ENCODE results near the gene ENPP3. TPM values are rescaled to one million over a fixed set of nuclear protein-coding genes. Genes with fewer than 3 reads are reported as not detected.

ENPP3 gene
- total RNA-seq, 1 experiment from 2014 or later, result not detected

DNA sequence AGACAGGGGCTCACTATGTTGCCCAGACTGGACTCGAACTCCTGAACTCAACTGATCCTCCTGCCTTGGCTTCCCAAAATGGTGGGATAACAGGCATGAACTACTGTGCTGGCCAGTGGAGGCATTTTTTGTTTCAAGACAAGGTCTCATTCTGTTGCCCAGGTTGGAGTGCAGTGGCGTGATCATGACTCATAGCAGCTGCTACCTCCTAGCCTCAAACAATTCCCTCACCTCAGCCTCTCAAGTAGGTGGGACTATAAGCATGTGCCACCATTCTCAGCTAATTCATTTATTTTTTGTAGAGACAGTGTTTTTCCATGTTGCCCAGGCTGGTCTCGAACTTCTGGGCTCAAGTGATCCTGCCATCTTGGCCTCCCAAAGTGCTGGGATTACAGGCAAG, 17.2 kb downstream of the ENPP3 start:
- no peaks in the 10 kb centered on the region for H3K36me3 ChIP-seq (replicated peaks; ENCODE audit: control insufficient read depth, insufficient read depth, low read length)

GRCh38 chr6:131655387-131655786, 18.3 kb downstream of the ENPP3 start:
- Histone ChIP-seq H3K27me3 (ENCODE audit: control insufficient read depth, insufficient read depth, low read length) (no peaks in the 10 kb centered on the region), H3K36me3 (replicated peaks; ENCODE audit: control insufficient read depth, insufficient read depth, low read length) (no peaks in the 10 kb centered on the region), H3K4me3 (ENCODE audit: insufficient read depth, low read depth, low read length) (no peak overlapping the region)
- DNase-seq, result no peak

More for the DNA sequence above, 17.2 kb downstream of the ENPP3 start:
- Histone ChIP-seq H3K27me3 (ENCODE audit: control insufficient read depth, insufficient read depth, low read length) (no peaks in the 10 kb centered on the region), H3K4me3 (ENCODE audit: insufficient read depth, low read depth, low read length) (no peak overlapping the region)
- no peak for DNase-seq

GRCh38 chr6:131655951-131656350, 18.8 kb downstream of the ENPP3 start:
- H3K4me3 ChIP-seq (ENCODE audit: insufficient read depth, low read depth, low read length), result no peak overlapping the region
- H3K27me3 ChIP-seq (ENCODE audit: control insufficient read depth, insufficient read depth, low read length), result no peaks in the 10 kb centered on the region
- no peak for DNase-seq
- no peaks in the 10 kb centered on the region for H3K36me3 ChIP-seq (replicated peaks; ENCODE audit: control insufficient read depth, insufficient read depth, low read length)

DNA sequence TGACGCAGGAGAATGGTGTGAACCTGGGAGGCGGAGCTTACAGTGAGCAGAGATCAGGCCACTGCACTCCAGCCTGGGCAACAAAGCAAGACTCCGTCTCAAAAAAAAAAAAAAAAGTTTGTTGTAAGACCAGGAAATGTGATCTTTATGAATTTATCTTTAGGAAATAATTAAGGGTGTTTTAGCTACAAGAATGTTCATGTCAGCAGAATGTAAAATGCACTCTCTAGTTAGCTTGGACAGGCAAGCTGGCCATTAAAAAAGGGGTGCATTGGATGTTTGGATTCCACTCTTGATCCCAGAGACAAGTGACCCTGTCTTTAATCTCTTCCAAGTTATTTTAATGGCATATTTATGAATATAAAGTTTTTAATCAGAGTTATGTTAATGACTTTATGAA, 19.6 kb downstream of the ENPP3 start:
- DNase-seq, result no peak
- Histone ChIP-seq H3K4me3 (ENCODE audit: insufficient read depth, low read depth, low read length) (no peak overlapping the region), H3K27me3 (ENCODE audit: control insufficient read depth, insufficient read depth, low read length) (no peaks in the 10 kb centered on the region), H3K36me3 (replicated peaks; ENCODE audit: control insufficient read depth, insufficient read depth, low read length) (no peaks in the 10 kb centered on the region)

- H3K36me3 ChIP-seq (replicated peaks; ENCODE audit: control insufficient read depth, insufficient read depth, low read length), result no peaks in the 10 kb centered on the region
- DNase-seq, result no peak
- no peak overlapping the region for H3K4me3 ChIP-seq (ENCODE audit: insufficient read depth, low read depth, low read length)
- no peaks in the 10 kb centered on the region for H3K27me3 ChIP-seq (ENCODE audit: control insufficient read depth, insufficient read depth, low read length)
Measured at GRCh38 chr6:131657222-131657621, 20.1 kb downstream of the ENPP3 start.

- H3K27me3 ChIP-seq (ENCODE audit: control insufficient read depth, insufficient read depth, low read length), result no peaks in the 10 kb centered on the region
- DNase-seq, result no peak
Measured at GRCh38 chr6:131657630-131658111, 20.6 kb downstream of the ENPP3 start.

DNA sequence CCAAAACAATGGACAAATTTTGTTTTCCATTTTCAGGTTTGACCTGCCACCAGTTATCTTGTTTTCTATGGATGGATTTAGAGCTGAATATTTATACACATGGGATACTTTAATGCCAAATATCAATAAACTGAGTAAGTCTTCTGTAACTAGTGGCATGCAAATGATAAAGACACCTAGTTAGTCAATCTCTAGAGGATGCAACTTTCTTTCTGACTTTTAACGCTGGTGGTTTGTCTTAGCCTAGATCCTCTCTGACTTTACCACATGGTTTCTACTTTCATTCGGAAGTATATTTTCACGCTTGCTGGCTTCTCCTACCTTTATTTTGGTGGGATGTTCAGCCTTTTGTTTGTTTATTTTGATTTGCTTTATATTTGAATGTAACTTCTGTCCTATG, 21.2 kb downstream of the ENPP3 start:
- Histone ChIP-seq H3K4me3 (ENCODE audit: insufficient read depth, low read depth, low read length) (no peak overlapping the region), H3K27me3 (ENCODE audit: control insufficient read depth, insufficient read depth, low read length) (no peaks in the 10 kb centered on the region), H3K36me3 (replicated peaks; ENCODE audit: control insufficient read depth, insufficient read depth, low read length) (no peaks in the 10 kb centered on the region)
- no peak for DNase-seq

More at GRCh38 chr6:131657630-131658111, 20.6 kb downstream of the ENPP3 start:
- Histone ChIP-seq H3K4me3 (ENCODE audit: insufficient read depth, low read depth, low read length) (no peak overlapping the region), H3K36me3 (replicated peaks; ENCODE audit: control insufficient read depth, insufficient read depth, low read length) (no peaks in the 10 kb centered on the region)

- DNase-seq, result no peak
- Histone ChIP-seq H3K4me3 (ENCODE audit: insufficient read depth, low read depth, low read length) (no peak overlapping the region), H3K27me3 (ENCODE audit: control insufficient read depth, insufficient read depth, low read length) (no peaks in the 10 kb centered on the region), H3K36me3 (replicated peaks; ENCODE audit: control insufficient read depth, insufficient read depth, low read length) (no peaks in the 10 kb centered on the region)
Measured at GRCh38 chr6:131660195-131660594, 23.1 kb downstream of the ENPP3 start.

DNA sequence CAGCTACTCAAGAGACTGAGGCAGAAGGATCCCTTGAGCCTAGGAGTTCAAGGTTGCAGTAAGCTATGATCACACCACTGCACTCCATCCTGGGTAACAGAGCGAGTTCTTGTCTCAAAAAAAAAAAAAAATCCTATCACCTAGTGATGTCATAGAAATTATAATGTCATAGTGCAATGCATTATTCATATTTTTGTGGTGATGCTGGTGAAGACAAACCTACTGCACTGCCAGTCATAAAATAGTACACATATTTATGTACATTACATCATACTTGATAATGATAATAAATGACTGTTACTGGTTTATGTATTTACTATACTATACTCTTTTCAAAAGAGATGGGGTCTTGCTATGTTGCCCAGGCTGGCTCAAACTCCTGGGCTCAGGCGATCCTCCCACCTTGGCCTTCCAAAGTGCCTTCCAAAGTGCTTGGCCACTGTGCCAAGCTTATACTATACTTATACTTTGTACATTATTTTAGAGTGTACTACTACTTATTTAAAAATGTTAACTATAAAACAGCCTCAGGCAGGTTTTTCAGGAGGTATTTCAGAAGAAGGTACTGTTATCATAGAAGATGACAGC, 26.6 kb downstream of the ENPP3 start:
- no peak overlapping the region for H3K4me3 ChIP-seq (ENCODE audit: insufficient read depth, low read depth, low read length)
- H3K36me3 ChIP-seq (replicated peaks; ENCODE audit: control insufficient read depth, insufficient read depth, low read length), result no peaks in the 10 kb centered on the region
- DNase-seq, result no peak
- H3K27me3 ChIP-seq (ENCODE audit: control insufficient read depth, insufficient read depth, low read length), result no peaks in the 10 kb centered on the region

DNA sequence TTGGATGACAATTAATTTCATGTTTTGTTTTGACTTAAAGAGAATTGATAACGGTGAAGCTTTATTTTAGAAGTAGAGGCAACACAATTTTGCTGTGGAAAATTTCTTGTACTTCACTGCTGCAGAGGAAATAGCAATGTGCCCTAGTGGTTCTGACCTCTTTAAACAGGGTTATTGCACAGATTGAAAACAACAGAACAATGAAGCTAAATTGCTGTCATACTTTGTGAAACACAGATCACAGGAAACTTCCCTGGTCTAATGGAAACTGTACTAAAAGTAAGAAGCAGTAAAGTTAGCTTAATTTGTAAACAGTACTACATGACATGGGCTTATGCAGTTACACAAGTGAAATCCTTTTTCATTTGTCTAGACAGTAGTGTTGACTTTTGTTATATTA, 32.8 kb downstream of the ENPP3 start:
- H3K36me3 ChIP-seq (replicated peaks; ENCODE audit: control insufficient read depth, insufficient read depth, low read length), result no peaks in the 10 kb centered on the region
- DNase-seq, result no peak
- no peak overlapping the region for H3K4me3 ChIP-seq (ENCODE audit: insufficient read depth, low read depth, low read length)
- no peaks in the 10 kb centered on the region for H3K27me3 ChIP-seq (ENCODE audit: control insufficient read depth, insufficient read depth, low read length)

- H3K27me3 ChIP-seq (ENCODE audit: control insufficient read depth, insufficient read depth, low read length), result no peaks in the 10 kb centered on the region
- no peak overlapping the region for H3K4me3 ChIP-seq (ENCODE audit: insufficient read depth, low read depth, low read length)
- no peak for DNase-seq
- H3K36me3 ChIP-seq (replicated peaks; ENCODE audit: control insufficient read depth, insufficient read depth, low read length), result no peaks in the 10 kb centered on the region
Measured at GRCh38 chr6:131673184-131673583, 36.1 kb downstream of the ENPP3 start.

DNA sequence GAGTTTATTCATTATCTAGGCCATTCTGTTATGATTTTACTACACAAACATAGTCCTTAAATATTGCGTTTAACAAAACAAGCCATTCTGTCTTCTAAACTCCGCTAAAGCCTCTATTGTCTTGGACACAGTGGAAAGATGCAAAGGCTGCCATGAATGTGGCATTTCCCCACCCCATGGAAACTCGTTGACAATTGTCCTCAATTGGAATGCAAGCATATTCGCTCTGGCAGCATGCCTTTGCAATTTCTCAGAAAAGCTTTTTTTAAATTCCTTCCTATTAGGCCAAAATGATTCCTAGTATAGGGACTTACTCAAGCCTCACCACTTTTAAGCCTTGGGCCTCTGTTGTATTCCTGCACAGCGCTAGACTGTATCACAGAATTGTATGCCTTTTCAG, 41.3 kb downstream of the ENPP3 start:
- DNase-seq, result no peak
- no peaks in the 10 kb centered on the region for H3K36me3 ChIP-seq (replicated peaks; ENCODE audit: control insufficient read depth, insufficient read depth, low read length)

GRCh38 chr6:131680868-131681267, 43.8 kb downstream of the ENPP3 start:
- Histone ChIP-seq H3K4me3 (ENCODE audit: insufficient read depth, low read depth, low read length) (no peak overlapping the region), H3K36me3 (replicated peaks; ENCODE audit: control insufficient read depth, insufficient read depth, low read length) (no peaks in the 10 kb centered on the region), H3K27me3 (ENCODE audit: control insufficient read depth, insufficient read depth, low read length) (no peaks in the 10 kb centered on the region)
- no peak for DNase-seq

More for the DNA sequence above, 41.3 kb downstream of the ENPP3 start:
- H3K4me3 ChIP-seq (ENCODE audit: insufficient read depth, low read depth, low read length), result no peak overlapping the region
- H3K27me3 ChIP-seq (ENCODE audit: control insufficient read depth, insufficient read depth, low read length), result no peaks in the 10 kb centered on the region

- H3K27me3 ChIP-seq (ENCODE audit: control insufficient read depth, insufficient read depth, low read length), result no peaks in the 10 kb centered on the region
- H3K4me3 ChIP-seq (ENCODE audit: insufficient read depth, low read depth, low read length), result no peak overlapping the region
- no peaks in the 10 kb centered on the region for H3K36me3 ChIP-seq (replicated peaks; ENCODE audit: control insufficient read depth, insufficient read depth, low read length)
- no peak for DNase-seq
Measured at GRCh38 chr6:131681585-131681984, 44.5 kb downstream of the ENPP3 start.

GRCh38 chr6:131682442-131682841, 45.3 kb downstream of the ENPP3 start:
- DNase-seq, result no peak
- Histone ChIP-seq H3K4me3 (ENCODE audit: insufficient read depth, low read depth, low read length) (no peak overlapping the region), H3K27me3 (ENCODE audit: control insufficient read depth, insufficient read depth, low read length) (no peaks in the 10 kb centered on the region), H3K36me3 (replicated peaks; ENCODE audit: control insufficient read depth, insufficient read depth, low read length) (no peaks in the 10 kb centered on the region)

DNA sequence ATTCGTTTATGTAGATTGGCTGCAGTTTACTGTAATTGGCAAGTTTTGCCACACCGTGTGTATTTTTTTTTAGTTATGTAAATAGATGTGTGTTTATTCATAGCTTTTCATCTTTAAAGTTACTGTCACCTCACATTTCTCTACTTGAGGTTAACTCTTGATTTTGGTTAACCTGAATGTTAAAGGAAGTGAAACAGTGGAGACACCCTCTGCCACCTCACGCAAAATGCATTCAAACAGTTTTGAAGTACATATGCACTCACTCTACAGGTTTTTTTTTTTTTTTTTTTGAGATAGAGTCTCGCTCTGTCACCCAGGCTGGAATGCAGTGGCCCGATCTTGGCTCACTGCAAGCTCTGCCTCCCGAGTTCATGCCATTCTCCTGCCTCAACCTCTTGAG, 46.4 kb downstream of the ENPP3 start:
- Histone ChIP-seq H3K27me3 (ENCODE audit: control insufficient read depth, insufficient read depth, low read length) (no peaks in the 10 kb centered on the region), H3K4me3 (ENCODE audit: insufficient read depth, low read depth, low read length) (no peak overlapping the region), H3K36me3 (replicated peaks; ENCODE audit: control insufficient read depth, insufficient read depth, low read length) (no peaks in the 10 kb centered on the region)
- no peak for DNase-seq

Measured in H7 (cell line).